ENCODE measurements around the gene SREBF1. TPM values are rescaled to one million over a fixed set of nuclear protein-coding genes. Genes with fewer than 3 reads are reported as not detected.
A peak's percentile ranks its signal among the peaks of the same experiment; 100 is the strongest.

Gene SREBF1
- total RNA-seq (2021) (243 and 360 TPM in 2 replicates), Bru-seq, nascent RNA (percentile 93 among the genes with signal in this experiment), BruChase-seq, experiment 1, labeled RNA remaining after a 2-hour chase (percentile 93 among the genes with signal in this experiment), BruChase-seq, experiment 2, labeled RNA remaining after a 6-hour chase (percentile 97 among the genes with signal in this experiment)
- long read RNA-seq, full-length matches to known transcripts = 161 of 377 reads
- long read RNA-seq, partial matches to known transcripts = 146 of 377 reads
- long read RNA-seq, other reads (novel, unspliced or antisense) = 70 of 377 reads

- ChIA-PET POLR2A (ENCODE audit: unreplicated experiment) (interaction anchor here (0.5 to 1.7 kb wide), 5 partner anchors 11 to 194 kb away, joined by 3 to 37 read pairs (median 4); partner anchors contain the start of genes DRC3 and TOM1L2), CTCF (no interaction called here)
- Histone ChIP-seq H3K36me3 (ENCODE audit: low read depth) (peaks cover 19% of the 10 kb centered on the region; the same call in 1 of the 2 replicates), H3K9me2 (ENCODE audit: insufficient read depth) (no peaks in the 10 kb centered on the region), H2AFZ (no peak within 1 kb of the TSS), H3K4me3 (peak within 1 kb of the TSS; percentile 61), H3F3A (ENCODE audit: insufficient read depth, low read depth) (peaks cover 57% of the 10 kb centered on the region), H3K27me3 (ENCODE audit: insufficient read depth, low read depth) (no peaks in the 10 kb centered on the region), H3K4me2 (peak within 1 kb of the TSS; percentile 94), H3K9me3 (ENCODE audit: insufficient read depth, low read depth) (no peaks in the 10 kb centered on the region), H3K27ac (peak within 1 kb of the TSS; percentile 99), H4K20me1 (ENCODE audit: insufficient read depth) (peaks cover 37% of the 10 kb centered on the region), H3K79me2 (ENCODE audit: low read depth) (peaks cover 61% of the 10 kb centered on the region), H3K4me1 (replicated peaks; ENCODE audit: insufficient read depth) (peaks cover 70% of the 10 kb centered on the region)
- intact Hi-C loops (cut with micrococcal nuclease; ENCODE audit: unreplicated experiment) = no loop called here
- TF ChIP-seq CTCF (conservative IDR thresholded peaks at IDR 0.05) (no peak), EZH2 (IDR thresholded peaks at IDR 0.05; ENCODE audit: low read depth) (no peak)
- no TSS peak for BruUV-seq (replicated peaks)
- DNase-seq = peak; percentile 46 to 72
These were observed at the start of gene SREBF1 for GRCh38 chr17:17836818-17837379. Gene SREBF1 (minus strand): TSS chr17:17836986. CDS start chr17:17836817, 169 bp downstream.

- ChIA-PET CTCF (interaction anchor here (0.6 kb wide), 1 partner anchor 204 kb away, joined by 4 read pairs; no protein-coding TSS in a partner anchor), POLR2A (ENCODE audit: unreplicated experiment) (interaction anchor here (0.7 kb wide), 1 partner anchor 210 kb away, joined by 5 read pairs; no protein-coding TSS in a partner anchor)
These were observed 49.4 kb upstream of the SREBF1 start for GRCh38 chr17:17886226-17886625.

More at GRCh38 chr17:17886226-17886625, 49.4 kb upstream of the SREBF1 start:
- Histone ChIP-seq H3K27ac (no peak overlapping the region), H3K79me2 (ENCODE audit: low read depth) (no peaks in the 10 kb centered on the region), H3F3A (ENCODE audit: insufficient read depth, low read depth) (no peaks in the 10 kb centered on the region), H3K9me2 (ENCODE audit: insufficient read depth) (no peaks in the 10 kb centered on the region), H3K9me3 (ENCODE audit: insufficient read depth, low read depth) (no peaks in the 10 kb centered on the region), H3K4me1 (replicated peaks; ENCODE audit: insufficient read depth) (no peaks in the 10 kb centered on the region), H4K20me1 (ENCODE audit: insufficient read depth) (no peaks in the 10 kb centered on the region), H3K4me2 (no peak overlapping the region), H3K27me3 (ENCODE audit: insufficient read depth, low read depth) (no peaks in the 10 kb centered on the region), H3K36me3 (ENCODE audit: low read depth) (no peaks in the 10 kb centered on the region), H3K4me3 (no peak overlapping the region), H2AFZ (no peak overlapping the region)
- TF ChIP-seq CTCF (conservative IDR thresholded peaks at IDR 0.05) (no peak), EZH2 (IDR thresholded peaks at IDR 0.05; ENCODE audit: low read depth) (no peak)
- intact Hi-C loops (cut with micrococcal nuclease; ENCODE audit: unreplicated experiment) = no loop called here
- no peak for DNase-seq
- no TSS peak for BruUV-seq (replicated peaks)
